Breast epithelium (tissue), 4 donors: ENCODE data around the gene TMF1. TPM values are rescaled to one million over a fixed set of nuclear protein-coding genes. Genes with fewer than 3 reads are reported as not detected.

ENCODE experiments used
- DNase-seq, 2 donors: peaks; one replicate each; pipeline ENCODE4 v3.0.0-alpha.2; 2019; ENCODE audit warnings: low spot score in 2 of 2
- H3K27ac ChIP-seq, 2 donors: fragments of 200-600 bp; sonication (generic) in 1 of 2; one replicate each; pipeline ENCODE4 v1.5.1; 2016 to 2019; ENCODE audit warnings: mild to moderate bottlenecking in 1 of 2
- H3K27me3 ChIP-seq, 2 donors: fragments of 200-600 bp; sonication (generic) in 1 of 2; one replicate each; pipeline versions ENCODE4 v1.5.1 to v1.6.0; 2017 to 2019; ENCODE audit warnings: control low read depth in 1 of 2, mild to moderate bottlenecking in 1 of 2
- H3K36me3 ChIP-seq: fragments of 200-600 bp; one replicate; pipeline ENCODE4 v1.5.1; 2019
- H3K4me1 ChIP-seq, 2 donors: fragments of 200-600 bp; sonication (generic); one replicate each; pipeline ENCODE4 v1.5.1; 2016 to 2019; ENCODE audit warnings: control low read depth in 1 of 2
- H3K4me3 ChIP-seq, 3 donors: fragments of 200-600 bp; sonication (generic); 1 replicate in 2 of 3; 2 replicates in 1 of 3; pipeline ENCODE4 v1.5.1; 2016 to 2019; ENCODE audit warnings: mild to moderate bottlenecking in 3 of 3, moderate library complexity in 2 of 3
- H3K9me3 ChIP-seq, 2 donors: fragments of 200-600 bp; sonication (generic) in 1 of 2; one replicate each; pipeline ENCODE4 v1.5.1; 2016 to 2019; ENCODE audit warnings: control low read depth in 1 of 2
- CTCF ChIP-seq, 3 donors: fragments of 450-650 bp; IDR thresholded peaks; one replicate each; pipeline ENCODE4 v1.5.1; 2016 to 2017; ENCODE audit warnings: antibody characterized with exemption in 3 of 3, mild to moderate bottlenecking in 3 of 3, moderate library complexity in 3 of 3
- POLR2A ChIP-seq: fragments of 450-650 bp; IDR thresholded peaks from one replicate; pipeline ENCODE4 v1.6.1; 2016; ENCODE audit warnings: antibody characterized with exemption, mild to moderate bottlenecking, moderate library complexity
- POLR2AphosphoS5 ChIP-seq, 3 donors: sonication (generic); formaldehyde crosslinking; IDR thresholded peaks; one replicate each; pipeline ENCODE4 v1.6.1; 2017; ENCODE audit warnings: antibody characterized with exemption in 3 of 3
- intact Hi-C: fragments of 100-400 bp; cut with DNase I; formaldehyde crosslinking; loops from one replicate; pipeline ENCODE4 v1.15.1; 2023; ENCODE audit warnings: low total_unique reads
- total RNA-seq, 3 donors: library from RNA; depleted of rRNA; stranded (reverse); fragments of >200 nt; gene quantifications; one replicate each; pipeline ENCODE4 v1.1.0, GENCODE V29; 2016

The TMF1 gene
- total RNA-seq, 3 donors from 2014 or later: 33.4 to 61.5 (median 50.1) TPM

GRCh38 chr3:68984011-68984530 lies 68.1 kb downstream of the TMF1 start:
- intact Hi-C loops: no loop called here
- no peak for TF ChIP-seq POLR2A
- TF ChIP-seq POLR2AphosphoS5 (IDR thresholded peaks at IDR 0.05): no peak
- TF ChIP-seq CTCF (IDR thresholded peaks at IDR 0.05): no peak
- Histone ChIP-seq H3K4me1 (no peaks in the 10 kb centered on the region), H3K36me3 (peaks cover 8% of the 10 kb centered on the region), H3K27ac (no peak overlapping the region), H3K4me3 (no peak overlapping the region), H3K27me3 (no peaks in the 10 kb centered on the region), H3K9me3 (no peaks in the 10 kb centered on the region)
- no peak for DNase-seq

- H3K4me3 ChIP-seq: no peak overlapping the region
- no peak for DNase-seq
Measured at GRCh38 chr3:68977486-68978167, 74.5 kb downstream of the TMF1 start.

GRCh38 chr3:68974711-68975110 lies 77.4 kb downstream of the TMF1 start:
- Histone ChIP-seq H3K27ac (no peak overlapping the region), H3K4me3 (no peak overlapping the region), H3K27me3 (no peaks in the 10 kb centered on the region), H3K4me1 (no peaks in the 10 kb centered on the region), H3K36me3 (peaks cover 4% of the 10 kb centered on the region), H3K9me3 (no peaks in the 10 kb centered on the region)
- DNase-seq: no peak
- TF ChIP-seq CTCF (IDR thresholded peaks at IDR 0.05) (no peak), POLR2A (no peak), POLR2AphosphoS5 (IDR thresholded peaks at IDR 0.05) (no peak)
- intact Hi-C loops: no loop called here

More at GRCh38 chr3:68977486-68978167, 74.5 kb downstream of the TMF1 start:
- peaks cover 9% of the 10 kb centered on the region for H3K36me3 ChIP-seq
- H3K4me1 ChIP-seq: no peaks in the 10 kb centered on the region
- H3K9me3 ChIP-seq: no peaks in the 10 kb centered on the region
- H3K27ac ChIP-seq: no peak overlapping the region
- no peaks in the 10 kb centered on the region for H3K27me3 ChIP-seq
- intact Hi-C loops: no loop called here
- TF ChIP-seq CTCF (IDR thresholded peaks at IDR 0.05): no peak
- TF ChIP-seq POLR2A: no peak
- TF ChIP-seq POLR2AphosphoS5 (IDR thresholded peaks at IDR 0.05): no peak

GRCh38 chr3:68973639-68974038 lies 78.5 kb downstream of the TMF1 start:
- no peaks in the 10 kb centered on the region for H3K4me1 ChIP-seq
- TF ChIP-seq POLR2AphosphoS5 (IDR thresholded peaks at IDR 0.05) (no peak), CTCF (IDR thresholded peaks at IDR 0.05) (no peak), POLR2A (no peak)
- DNase-seq: no peak
- H3K27me3 ChIP-seq: no peaks in the 10 kb centered on the region
- H3K27ac ChIP-seq: no peak overlapping the region
- intact Hi-C loops: no loop called here
- no peaks in the 10 kb centered on the region for H3K9me3 ChIP-seq
- no peaks in the 10 kb centered on the region for H3K36me3 ChIP-seq
- H3K4me3 ChIP-seq: no peak overlapping the region

GRCh38 chr3:68972358-68972979 lies 79.7 kb downstream of the TMF1 start:
- intact Hi-C loops: no loop called here
- Histone ChIP-seq H3K4me3 (no peak overlapping the region), H3K36me3 (no peaks in the 10 kb centered on the region), H3K4me1 (no peaks in the 10 kb centered on the region), H3K9me3 (no peaks in the 10 kb centered on the region), H3K27ac (no peak overlapping the region), H3K27me3 (no peaks in the 10 kb centered on the region)
- TF ChIP-seq POLR2A: no peak
- TF ChIP-seq CTCF (IDR thresholded peaks at IDR 0.05): peak in 2 of 3 donors; percentile 24 to 35
- DNase-seq: no peak
